GM18505 (cell line): ENCODE results near the gene TENM4.

Source experiments
- ATAC-seq: cut with Tn5 transposase; IDR thresholded peaks from one replicate; pipeline ENCODE4 v1.9.1; 2021; ENCODE audit not compliant: unreplicated experiment
- POLR2A ChIP-seq: IDR thresholded peaks from 4 replicates; pipeline ENCODE4 v1.6.1; 2011; ENCODE audit warnings: borderline replicate concordance; ENCODE audit not compliant: insufficient read depth, insufficient read length; ENCODE audit errors: extremely low read depth

Gene TENM4

DNA sequence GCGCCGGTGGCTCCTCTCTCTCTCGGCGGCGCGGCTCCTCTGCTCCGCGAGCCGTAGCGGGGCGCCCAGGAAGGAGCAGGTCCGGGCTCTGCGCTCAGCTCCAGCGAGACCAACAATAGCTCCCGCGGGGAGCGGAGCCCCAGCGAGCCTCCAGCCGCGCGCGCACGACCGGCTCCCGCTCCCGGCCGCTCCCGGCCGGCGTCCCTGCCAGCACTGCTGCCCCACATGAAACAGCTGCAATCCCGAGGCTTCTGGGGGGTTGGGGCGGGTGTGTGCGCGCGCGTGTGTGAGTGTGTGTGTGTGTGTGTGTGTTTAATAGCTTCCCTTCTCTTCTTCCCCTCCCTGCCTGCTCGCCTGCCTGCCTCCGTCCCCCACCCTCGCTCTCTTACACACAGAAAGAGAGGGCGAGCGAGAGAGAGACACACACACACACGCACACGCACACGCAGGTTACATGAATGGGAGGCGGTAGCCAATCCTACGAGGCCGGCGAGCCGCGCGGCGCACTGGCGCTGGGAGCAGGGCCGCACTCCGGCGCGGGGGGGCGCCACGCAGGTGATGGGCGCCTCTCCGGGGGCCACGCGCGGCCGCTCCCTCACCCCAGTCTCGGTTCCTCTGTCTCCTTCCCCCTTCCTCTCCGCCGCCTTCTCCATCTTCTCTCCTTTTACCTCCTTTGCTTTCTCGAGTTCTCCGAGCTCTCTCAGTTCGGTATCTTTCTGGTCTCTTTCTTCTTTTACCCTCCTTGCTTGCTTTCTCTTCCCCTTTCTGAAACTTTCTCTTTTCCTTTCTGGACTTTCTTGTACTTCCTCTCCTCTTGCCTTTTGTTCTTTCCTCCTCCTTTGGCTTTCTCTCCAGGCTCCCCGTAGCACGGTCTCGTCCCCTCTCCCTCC lies at the start of gene TENM4:
TSS of gene TENM4 (minus strand) at position 460 of the 890 bp plus-strand sequence. CDS start 371,086 bp downstream, outside the sequence.
- no peak for TF ChIP-seq POLR2A
- peak; percentile 46 for ATAC-seq

DNA sequence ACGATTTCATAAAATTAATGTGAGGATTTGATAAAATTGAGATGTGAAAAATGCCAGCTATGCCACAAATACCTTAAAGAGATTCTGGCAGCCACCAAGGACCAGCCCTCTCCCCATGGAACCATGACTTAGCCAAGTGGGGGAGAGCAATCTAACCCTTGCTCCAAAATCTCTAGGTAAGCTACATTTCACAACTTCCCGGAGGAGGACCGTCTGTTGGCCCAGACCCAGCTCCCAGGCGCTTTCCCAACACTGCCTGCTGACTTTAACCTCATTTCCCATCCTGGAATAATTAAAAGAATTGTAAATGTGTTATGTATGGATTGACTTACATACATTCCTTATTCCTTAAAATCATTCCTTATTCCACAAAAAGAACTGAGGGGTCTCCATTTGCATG lies 47.5 kb upstream of the TENM4 start:
- no peak for ATAC-seq
- TF ChIP-seq POLR2A: no peak

DNA sequence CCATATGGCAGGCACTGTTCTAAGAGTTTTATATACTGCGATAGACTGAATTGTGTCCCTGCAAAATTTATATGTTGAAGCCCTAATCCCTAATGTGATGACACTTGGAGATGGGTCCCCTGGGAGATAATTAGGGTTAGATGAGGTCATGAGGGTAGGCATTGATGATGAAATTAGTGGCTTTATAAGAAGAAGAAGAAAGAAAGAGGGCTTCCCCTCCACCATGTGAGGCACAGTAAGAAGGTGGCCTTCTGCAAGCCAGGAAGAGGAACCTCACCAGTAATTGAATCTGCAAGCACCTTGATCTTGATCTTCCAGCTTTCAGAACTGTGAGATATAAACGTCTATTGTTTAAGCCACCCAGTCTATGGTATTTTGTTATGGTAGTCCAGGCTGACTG lies 46.6 kb upstream of the TENM4 start:
- ATAC-seq: no peak
- no peak for TF ChIP-seq POLR2A

DNA sequence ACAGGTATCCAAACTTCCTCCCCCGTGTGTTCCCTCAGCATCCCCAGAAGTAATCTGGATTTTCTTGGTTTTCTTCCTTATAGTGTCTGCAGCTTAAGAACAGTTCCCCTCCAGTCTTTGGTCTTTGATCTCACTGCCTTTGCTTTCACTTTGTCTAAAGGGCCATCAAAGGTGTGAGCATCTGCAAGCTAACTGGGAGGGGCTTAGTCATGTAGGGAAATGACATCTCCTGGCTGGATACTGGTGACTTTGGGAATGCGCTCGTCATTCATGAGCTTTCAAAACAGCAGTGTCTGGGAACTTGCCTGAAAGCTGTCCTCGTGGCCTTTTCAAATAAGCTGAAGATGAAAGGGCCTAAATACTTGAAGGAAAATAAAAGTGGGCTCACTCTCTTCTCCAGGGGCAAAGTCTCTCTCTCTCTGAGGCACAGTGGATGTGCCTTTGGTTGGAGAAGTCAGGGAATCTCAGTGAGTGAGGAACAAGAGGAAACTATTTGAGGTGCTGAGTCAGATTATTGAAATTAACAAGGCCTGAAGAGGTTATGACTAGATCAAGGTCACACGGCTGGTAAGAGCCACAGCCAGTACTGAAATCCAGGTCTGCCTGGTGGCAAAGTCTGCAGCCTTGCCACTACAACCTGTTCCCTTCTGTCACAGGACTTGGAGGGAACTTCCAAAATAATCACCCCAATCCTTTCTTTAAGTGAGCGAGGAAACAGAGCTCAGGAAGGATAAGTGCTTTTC lies 45.6 kb upstream of the TENM4 start:
- no peak for TF ChIP-seq POLR2A
- ATAC-seq: no peak

DNA sequence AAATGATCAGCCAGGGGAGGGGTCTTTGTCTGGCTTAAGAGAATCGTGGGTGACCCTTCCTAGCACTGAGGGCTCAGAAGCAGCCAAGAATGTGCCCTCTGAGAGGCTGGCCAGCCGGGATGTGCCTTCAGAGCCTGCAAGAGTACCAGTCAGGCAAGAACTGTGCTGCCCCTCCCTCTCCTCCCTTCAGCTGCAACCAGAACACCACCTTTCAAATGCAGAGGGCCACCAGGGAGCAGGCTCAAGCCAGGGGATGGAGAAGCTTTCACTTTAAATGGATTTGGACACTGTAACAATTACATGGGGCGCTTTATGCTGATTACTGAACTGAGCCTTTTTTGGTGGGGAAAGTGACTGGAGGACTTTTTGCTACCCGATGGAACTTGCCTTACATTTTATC lies 44.9 kb upstream of the TENM4 start:
- no peak for ATAC-seq
- no peak for TF ChIP-seq POLR2A

DNA sequence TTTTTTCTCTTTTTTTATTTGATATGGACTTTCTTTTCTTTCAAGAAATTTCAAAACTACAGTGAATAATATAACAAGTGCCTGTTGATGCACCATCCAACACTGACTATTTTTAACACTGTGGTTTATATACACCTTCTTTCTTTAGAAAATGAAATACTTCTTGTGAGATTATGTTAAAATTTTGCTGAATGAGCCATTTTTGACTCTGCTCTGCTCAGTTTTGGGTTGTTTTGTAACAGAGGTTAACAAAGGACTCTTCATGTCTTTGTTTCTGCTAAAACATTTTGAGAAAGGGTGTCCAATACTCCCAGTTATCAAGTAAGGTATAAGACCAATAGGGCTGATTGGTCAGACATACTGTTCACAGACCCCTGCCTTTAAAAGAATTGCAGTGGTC lies 44.0 kb upstream of the TENM4 start:
- ATAC-seq: no peak
- TF ChIP-seq POLR2A: no peak

DNA sequence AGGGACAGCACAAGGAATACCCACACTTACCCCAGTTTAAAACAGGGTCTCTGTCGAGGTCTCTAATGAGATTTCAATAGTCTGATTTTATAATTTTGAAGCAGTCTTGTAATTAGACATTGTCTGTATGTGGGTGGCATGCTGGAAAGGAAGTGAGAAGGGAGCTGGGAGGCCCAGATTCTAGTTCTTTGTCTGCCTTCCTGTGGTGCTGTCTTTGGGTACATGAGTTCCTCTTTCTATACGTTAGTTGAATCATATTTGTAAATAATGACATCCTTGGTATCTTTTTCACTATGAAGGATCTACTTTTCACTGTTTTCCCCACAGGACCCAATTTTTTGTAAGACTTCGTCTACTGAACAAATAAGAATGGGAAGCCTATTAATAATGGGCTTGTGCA lies 42.0 kb upstream of the TENM4 start:
- ATAC-seq: peak; percentile 91
- TF ChIP-seq POLR2A: no peak

DNA sequence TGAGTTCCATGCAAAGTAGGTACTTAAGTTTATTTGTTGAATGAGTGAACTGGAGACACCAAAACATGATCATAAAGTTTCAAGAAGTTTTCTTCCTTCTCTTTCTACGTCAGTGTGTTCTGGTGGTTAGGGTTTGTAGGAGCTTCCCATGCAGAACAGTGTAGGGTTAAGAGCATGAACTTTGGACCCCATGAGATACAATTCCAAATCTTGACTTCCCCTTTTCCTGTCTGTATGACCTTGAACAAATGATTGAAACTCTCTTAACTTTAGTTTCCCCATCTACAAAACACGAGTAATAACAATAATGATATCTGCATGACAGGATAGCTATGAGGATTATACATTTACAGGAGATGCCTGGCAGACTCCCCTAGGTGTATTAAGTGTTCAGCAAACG lies 41.0 kb upstream of the TENM4 start:
- ATAC-seq: peak; percentile 39
- TF ChIP-seq POLR2A: no peak

DNA sequence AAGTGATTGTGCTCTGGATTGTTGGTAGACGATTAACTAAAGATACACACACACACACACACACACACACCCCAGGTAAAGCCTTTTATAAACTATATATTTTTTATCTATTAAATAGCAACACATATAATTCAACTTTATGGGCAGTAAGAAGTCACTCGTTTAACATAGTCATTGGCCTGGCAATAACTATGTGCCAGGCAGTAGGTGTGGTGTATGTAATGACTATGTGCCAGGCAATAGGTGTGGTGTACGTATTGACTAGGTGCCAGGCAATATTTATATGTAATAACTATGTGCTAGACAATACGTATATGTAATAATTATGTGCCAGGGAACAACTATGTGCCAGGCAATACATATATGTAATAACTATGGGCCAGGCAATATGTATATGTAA lies 40.0 kb upstream of the TENM4 start:
- ATAC-seq: no peak
- TF ChIP-seq POLR2A: no peak

DNA sequence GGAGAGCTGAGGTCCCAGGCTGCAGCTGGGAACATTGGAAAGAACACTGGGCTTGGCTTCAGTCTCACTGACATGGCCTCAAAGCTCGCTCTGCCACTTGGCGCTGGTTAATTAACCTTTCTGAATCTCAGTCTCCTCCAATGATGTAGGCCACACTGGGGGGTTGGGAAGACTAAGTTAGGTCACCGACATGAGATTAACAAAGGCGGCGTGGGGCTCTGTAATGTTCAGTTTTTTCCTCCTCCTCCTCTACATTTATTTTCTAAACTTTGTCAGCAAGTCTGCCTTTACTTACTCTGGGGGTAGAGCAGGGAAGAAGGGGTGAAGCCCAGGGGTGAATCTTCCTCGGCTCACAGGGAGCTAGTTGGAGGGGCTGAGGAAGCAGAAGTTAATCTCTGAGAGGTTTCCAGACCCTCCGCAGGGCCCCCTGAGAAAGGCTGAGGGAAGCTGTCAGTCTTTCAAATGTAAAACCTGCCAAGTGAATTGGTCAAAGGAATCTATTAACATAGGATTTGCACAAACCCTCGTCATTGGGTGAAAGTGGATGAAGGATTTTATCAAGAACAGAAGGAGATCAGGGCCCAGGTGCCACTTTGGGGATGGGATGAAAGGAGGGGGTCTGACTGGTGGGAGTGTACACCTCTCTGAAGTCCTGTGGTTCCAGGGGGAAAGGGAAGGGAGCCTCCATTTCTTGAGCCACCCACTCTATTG lies 32.1 kb upstream of the TENM4 start:
- no peak for ATAC-seq
- no peak for TF ChIP-seq POLR2A

DNA sequence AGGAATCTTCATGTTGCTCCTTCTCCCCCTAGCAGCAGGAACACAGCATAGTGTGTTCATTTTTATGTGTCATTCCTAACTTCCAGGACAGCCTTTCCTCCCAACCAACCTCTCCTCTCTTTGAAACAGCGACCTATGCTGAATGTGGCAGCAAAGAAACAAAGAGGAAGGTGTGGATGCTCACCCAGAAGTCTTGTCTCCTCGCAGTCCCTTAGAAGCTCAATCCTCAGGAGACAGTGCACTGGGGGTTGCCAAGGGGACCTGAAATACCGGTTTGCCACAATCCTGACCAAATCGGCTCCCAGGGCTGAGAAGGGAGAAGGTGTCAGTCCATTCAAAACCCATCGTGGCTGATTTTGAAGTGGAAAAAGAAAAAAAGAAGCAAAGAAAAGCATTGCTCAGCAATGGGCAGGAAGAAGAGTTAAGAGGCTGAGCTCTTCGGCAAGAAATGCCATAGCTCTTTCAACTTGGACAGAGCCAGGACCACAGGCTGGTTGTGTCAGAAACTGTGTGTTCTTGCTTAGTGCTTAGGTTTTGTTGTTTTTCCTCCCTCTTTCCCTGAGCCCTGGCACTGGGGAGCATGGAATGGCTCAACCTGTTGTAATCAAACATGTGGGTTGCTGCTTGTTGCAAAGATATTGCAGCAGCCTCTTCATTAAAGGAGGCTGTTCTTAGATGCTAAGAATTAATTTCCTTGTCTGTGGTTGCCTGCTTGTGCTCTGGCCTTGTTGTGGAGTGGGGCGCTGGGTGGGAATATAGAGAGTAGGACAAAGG lies 30.4 kb upstream of the TENM4 start:
- no peak for ATAC-seq
- no peak for TF ChIP-seq POLR2A

DNA sequence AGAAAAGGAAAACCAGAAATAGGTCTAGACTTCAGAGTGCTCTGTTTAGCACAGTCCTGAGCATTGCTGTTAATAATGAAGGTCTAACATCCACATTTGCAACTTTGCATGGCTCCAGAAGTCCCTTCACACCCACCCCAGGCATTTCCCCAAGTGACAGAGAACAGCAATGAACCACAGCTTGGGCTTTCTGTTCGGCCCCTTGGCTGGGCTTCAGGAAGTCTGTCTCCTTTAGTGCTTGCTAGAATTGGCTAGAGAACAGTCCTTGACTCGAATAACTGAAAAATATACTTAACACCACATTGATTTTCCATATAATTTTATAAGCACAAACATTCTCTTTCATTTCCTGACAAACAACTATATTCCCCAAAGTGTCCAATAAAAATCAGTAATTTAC lies 29.3 kb upstream of the TENM4 start:
- no peak for ATAC-seq
- no peak for TF ChIP-seq POLR2A

DNA sequence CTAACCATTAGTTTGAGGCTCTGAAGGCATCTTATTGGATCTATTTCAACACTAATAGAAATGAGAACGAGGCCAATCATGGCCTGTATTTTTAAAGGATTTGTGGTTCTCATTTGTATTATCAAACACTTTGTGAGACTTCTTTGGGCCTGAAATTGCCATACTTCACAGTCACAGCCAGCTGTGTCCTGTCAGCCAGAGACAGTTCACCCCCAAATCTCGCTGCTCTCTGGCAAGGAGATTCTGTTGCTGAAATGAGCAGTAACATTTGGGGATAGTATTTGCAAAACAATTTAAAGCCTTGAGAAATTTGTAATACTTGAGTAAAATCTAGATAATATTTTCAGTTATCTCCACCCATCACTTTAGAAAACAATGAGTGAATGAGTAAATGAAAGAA lies 26.9 kb upstream of the TENM4 start:
- TF ChIP-seq POLR2A: no peak
- ATAC-seq: no peak
